HL-60 (cell line): ENCODE data around the gene NPY2R.

Experiments used
- DNase-seq, 2 experiments: peaks; one replicate each; pipeline ENCODE4 v3.0.0-alpha.2; 2010 to 2020; ENCODE audit warnings: low read depth in 1 of 2, low spot score in 1 of 2
- H3K27ac ChIP-seq: fragments of 250-450 bp; sonication (Bioruptor Pico); replicated peaks from 2 replicates; pipeline ENCODE4 v1.5.1; 2020; ENCODE audit warnings: mild to moderate bottlenecking, moderate library complexity
- H3K27me3 ChIP-seq: fragments of 250-450 bp; sonication (Bioruptor Pico); 2 replicates; pipeline ENCODE4 v1.5.1; 2021; ENCODE audit warnings: mild to moderate bottlenecking, moderate library complexity; ENCODE audit not compliant: insufficient read depth, poor library complexity, severe bottlenecking
- H3K4me3 ChIP-seq: replicated peaks from 2 replicates; pipeline ENCODE4 v1.5.1; 2011; ENCODE audit warnings: mild to moderate bottlenecking, control low read depth, low read length; ENCODE audit not compliant: insufficient read depth
- GABPA ChIP-seq: IDR thresholded peaks from 2 replicates; pipeline ENCODE4 v1.6.1; 2012; ENCODE audit warnings: low read depth
- POLR2AphosphoS5 ChIP-seq: IDR thresholded peaks from 2 replicates; pipeline ENCODE4 v1.6.1; 2012; ENCODE audit warnings: low read depth
- SPI1 ChIP-seq: IDR thresholded peaks from 2 replicates; pipeline ENCODE4 v1.6.1; 2012; ENCODE audit warnings: low read depth, mild to moderate bottlenecking, borderline replicate concordance
- TF ChIP-seq, protein P1 (sequence below): IDR thresholded peaks from one replicate; pipeline ENCODE4 v1.5.1; 2011; ENCODE audit warnings: low read length, control low read depth, inconsistent platforms; ENCODE audit not compliant: insufficient read depth
- TF ChIP-seq, protein P2 (sequence below): IDR thresholded peaks from 2 replicates; pipeline ENCODE4 v1.6.1; 2012; ENCODE audit warnings: low read depth; ENCODE audit not compliant: insufficient replicate concordance

Gene NPY2R

DNA sequence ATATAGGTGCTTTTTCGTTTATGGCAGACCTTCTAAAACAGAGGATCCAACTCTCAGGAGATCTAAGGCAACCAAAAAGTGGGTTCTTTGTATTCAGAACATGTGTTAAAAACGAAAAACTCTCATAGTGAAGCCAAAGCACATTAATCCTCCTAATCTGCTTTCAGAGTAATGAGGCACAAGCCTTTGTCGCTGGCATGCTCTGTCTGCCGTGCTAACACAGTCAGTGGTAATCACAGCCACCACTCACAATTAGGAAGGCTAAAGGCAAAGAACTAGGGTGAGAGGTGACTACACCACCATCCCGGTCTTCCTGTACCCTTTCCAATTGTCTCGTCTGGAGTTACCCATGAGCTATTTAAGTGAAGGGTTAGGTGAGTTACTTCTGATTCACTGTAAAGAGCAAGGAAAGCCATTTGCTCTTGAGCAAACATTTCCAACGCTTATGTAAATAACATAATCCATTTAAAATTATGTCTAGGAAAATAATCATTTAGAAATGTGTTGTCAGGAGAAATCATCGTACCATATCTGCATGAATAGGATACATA, 40.7 kb downstream of the NPY2R start:
- Histone ChIP-seq H3K27me3 (no peaks in the 10 kb centered on the region), H3K4me3 (no peak overlapping the region), H3K27ac (no peak overlapping the region)
- DNase-seq: no peak
- TF ChIP-seq SPI1: no peak
- TF ChIP-seq, protein P1, sequence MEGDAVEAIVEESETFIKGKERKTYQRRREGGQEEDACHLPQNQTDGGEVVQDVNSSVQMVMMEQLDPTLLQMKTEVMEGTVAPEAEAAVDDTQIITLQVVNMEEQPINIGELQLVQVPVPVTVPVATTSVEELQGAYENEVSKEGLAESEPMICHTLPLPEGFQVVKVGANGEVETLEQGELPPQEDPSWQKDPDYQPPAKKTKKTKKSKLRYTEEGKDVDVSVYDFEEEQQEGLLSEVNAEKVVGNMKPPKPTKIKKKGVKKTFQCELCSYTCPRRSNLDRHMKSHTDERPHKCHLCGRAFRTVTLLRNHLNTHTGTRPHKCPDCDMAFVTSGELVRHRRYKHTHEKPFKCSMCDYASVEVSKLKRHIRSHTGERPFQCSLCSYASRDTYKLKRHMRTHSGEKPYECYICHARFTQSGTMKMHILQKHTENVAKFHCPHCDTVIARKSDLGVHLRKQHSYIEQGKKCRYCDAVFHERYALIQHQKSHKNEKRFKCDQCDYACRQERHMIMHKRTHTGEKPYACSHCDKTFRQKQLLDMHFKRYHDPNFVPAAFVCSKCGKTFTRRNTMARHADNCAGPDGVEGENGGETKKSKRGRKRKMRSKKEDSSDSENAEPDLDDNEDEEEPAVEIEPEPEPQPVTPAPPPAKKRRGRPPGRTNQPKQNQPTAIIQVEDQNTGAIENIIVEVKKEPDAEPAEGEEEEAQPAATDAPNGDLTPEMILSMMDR: no peak
- TF ChIP-seq, protein P2, sequence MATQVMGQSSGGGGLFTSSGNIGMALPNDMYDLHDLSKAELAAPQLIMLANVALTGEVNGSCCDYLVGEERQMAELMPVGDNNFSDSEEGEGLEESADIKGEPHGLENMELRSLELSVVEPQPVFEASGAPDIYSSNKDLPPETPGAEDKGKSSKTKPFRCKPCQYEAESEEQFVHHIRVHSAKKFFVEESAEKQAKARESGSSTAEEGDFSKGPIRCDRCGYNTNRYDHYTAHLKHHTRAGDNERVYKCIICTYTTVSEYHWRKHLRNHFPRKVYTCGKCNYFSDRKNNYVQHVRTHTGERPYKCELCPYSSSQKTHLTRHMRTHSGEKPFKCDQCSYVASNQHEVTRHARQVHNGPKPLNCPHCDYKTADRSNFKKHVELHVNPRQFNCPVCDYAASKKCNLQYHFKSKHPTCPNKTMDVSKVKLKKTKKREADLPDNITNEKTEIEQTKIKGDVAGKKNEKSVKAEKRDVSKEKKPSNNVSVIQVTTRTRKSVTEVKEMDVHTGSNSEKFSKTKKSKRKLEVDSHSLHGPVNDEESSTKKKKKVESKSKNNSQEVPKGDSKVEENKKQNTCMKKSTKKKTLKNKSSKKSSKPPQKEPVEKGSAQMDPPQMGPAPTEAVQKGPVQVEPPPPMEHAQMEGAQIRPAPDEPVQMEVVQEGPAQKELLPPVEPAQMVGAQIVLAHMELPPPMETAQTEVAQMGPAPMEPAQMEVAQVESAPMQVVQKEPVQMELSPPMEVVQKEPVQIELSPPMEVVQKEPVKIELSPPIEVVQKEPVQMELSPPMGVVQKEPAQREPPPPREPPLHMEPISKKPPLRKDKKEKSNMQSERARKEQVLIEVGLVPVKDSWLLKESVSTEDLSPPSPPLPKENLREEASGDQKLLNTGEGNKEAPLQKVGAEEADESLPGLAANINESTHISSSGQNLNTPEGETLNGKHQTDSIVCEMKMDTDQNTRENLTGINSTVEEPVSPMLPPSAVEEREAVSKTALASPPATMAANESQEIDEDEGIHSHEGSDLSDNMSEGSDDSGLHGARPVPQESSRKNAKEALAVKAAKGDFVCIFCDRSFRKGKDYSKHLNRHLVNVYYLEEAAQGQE: no peak
- no peak for TF ChIP-seq POLR2AphosphoS5
- TF ChIP-seq GABPA: no peak

DNA sequence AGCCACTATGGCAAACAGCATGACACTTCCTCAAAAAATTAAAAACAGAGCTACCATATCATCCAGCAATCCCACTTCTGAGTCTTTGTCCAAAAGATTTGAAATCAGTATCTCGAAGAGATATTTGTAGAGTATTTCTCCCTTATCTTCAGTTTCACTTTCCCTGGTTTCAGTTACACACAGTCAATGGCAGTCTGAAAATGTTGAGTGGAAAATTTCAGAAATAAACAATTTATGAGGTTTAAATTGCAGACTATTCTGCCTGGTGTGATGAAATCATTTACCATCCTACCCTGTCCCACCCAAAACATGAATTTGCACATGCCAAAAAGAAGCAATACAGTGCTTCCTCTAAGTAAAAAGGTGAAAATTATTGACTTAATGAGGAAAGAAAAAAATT, 43.9 kb downstream of the NPY2R start:
- no peak for TF ChIP-seq GABPA
- TF ChIP-seq, protein P1: no peak
- no peak for TF ChIP-seq SPI1
- TF ChIP-seq, protein P2: no peak
- TF ChIP-seq POLR2AphosphoS5: no peak
- Histone ChIP-seq H3K27ac (no peak overlapping the region), H3K27me3 (no peaks in the 10 kb centered on the region), H3K4me3 (no peak overlapping the region)
- DNase-seq: no peak

DNA sequence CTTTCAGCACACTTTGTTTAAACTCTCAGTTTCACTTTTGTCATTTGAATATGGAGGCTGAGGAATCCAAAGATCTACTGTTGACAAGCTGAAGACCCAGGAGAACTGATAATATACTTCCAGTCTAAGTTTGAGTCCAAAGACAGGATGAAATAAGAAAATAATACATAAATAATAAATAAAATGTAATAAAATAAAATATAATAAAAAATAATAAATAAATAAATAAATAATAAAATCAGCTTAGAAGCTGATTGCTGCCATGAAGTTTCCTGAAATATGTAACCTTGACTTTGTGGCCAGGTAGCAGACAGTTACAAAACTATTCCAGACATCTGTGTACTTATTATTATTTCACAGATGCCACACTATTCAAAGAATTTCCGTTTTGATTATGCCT, 55.0 kb downstream of the NPY2R start:
- Histone ChIP-seq H3K4me3 (no peak overlapping the region), H3K27ac (no peak overlapping the region), H3K27me3 (no peaks in the 10 kb centered on the region)
- DNase-seq: no peak
- TF ChIP-seq GABPA: no peak
- TF ChIP-seq, protein P2: no peak
- TF ChIP-seq, protein P1: no peak
- TF ChIP-seq SPI1: no peak
- no peak for TF ChIP-seq POLR2AphosphoS5
